PC-3 (cell line): ENCODE data around the gene RNLS. TPM values are rescaled to one million over a fixed set of nuclear protein-coding genes. Genes with fewer than 3 reads are reported as not detected.

Experiments used
- ATAC-seq: fragments of 200-7000 bp; cut with Tn5 transposase; 2 replicates; pipeline ENCODE4 v1.9.1; 2020; ENCODE audit warnings: mild to moderate bottlenecking, moderate library complexity
- BruUV-seq: library from RNA; stranded (reverse); fragments of 400-500 nt; replicated peaks from 2 replicates; lab custom pipeline; 2021; lab: Mats Ljungman, UMichigan
- CTCF ChIA-PET: fragments of 300-600 bp; sonication (Branson Sonifier 250); formaldehyde crosslinking; loops from one replicate; lab custom pipeline; 2022; ENCODE audit warnings: antibody characterized with exemption; lab: Charles Lee
- POLR2A ChIA-PET: fragments of 300-600 bp; sonication (Branson Sonifier 250); formaldehyde crosslinking; loops from one replicate; lab custom pipeline; 2022; ENCODE audit warnings: antibody characterized with exemption; ENCODE audit not compliant: unreplicated experiment; lab: Charles Lee
- DNase-seq: peaks from one replicate; pipeline ENCODE4 v3.0.0-alpha.2; 2015
- H2AFZ ChIP-seq: fragments of 300-600 bp; sonication (generic); 2 replicates; pipeline ENCODE4 v1.6.0; 2016; ENCODE audit warnings: antibody characterized with exemption, low read length
- H3F3A ChIP-seq: fragments of 300-600 bp; sonication (generic); one replicate; pipeline ENCODE4 v1.6.0; 2017; ENCODE audit warnings: antibody characterized with exemption, low read length, control low read depth, mild to moderate bottlenecking; ENCODE audit not compliant: unreplicated experiment
- H3K27ac ChIP-seq: fragments of 300-600 bp; sonication (generic); 2 replicates; pipeline ENCODE4 v1.5.1; 2016; ENCODE audit warnings: mild to moderate bottlenecking, low read length
- H3K27me3 ChIP-seq: fragments of 300-600 bp; sonication (generic); 2 replicates; pipeline ENCODE4 v1.6.1; 2016; ENCODE audit warnings: low read length, mixed read lengths
- H3K36me3 ChIP-seq: fragments of 300-600 bp; sonication (generic); 2 replicates; pipeline ENCODE4 v1.6.1; 2016; ENCODE audit warnings: low read depth, mixed run types, low read length, mixed read lengths
- H3K4me1 ChIP-seq: fragments of 300-600 bp; sonication (generic); 2 replicates; pipeline ENCODE4 v1.5.1; 2016; ENCODE audit warnings: low read length; ENCODE audit not compliant: insufficient read depth
- H3K4me2 ChIP-seq: fragments of 300-600 bp; sonication (generic); 2 replicates; pipeline ENCODE4 v1.6.0; 2016; ENCODE audit warnings: low read length
- H3K4me3 ChIP-seq: fragments of 300-600 bp; sonication (generic); 2 replicates; pipeline ENCODE4 v1.5.1; 2016; ENCODE audit warnings: mild to moderate bottlenecking, low read length, mixed read lengths
- H3K79me2 ChIP-seq: fragments of 300-600 bp; sonication (generic); 2 replicates; pipeline ENCODE4 v1.6.1; 2017; ENCODE audit warnings: low read length, mixed read lengths
- H3K9ac ChIP-seq: fragments of 300-600 bp; sonication (generic); 2 replicates; pipeline ENCODE4 v1.6.0; 2016; ENCODE audit warnings: mild to moderate bottlenecking, low read length
- H3K9me2 ChIP-seq: fragments of 300-600 bp; sonication (generic); replicated peaks from 2 replicates; pipeline ENCODE4 v1.6.1; 2016; ENCODE audit warnings: mixed run types, low read length, mixed read lengths
- H3K9me3 ChIP-seq: fragments of 300-600 bp; sonication (generic); 2 replicates; pipeline ENCODE4 v1.6.1; 2016; ENCODE audit warnings: low read length, mixed read lengths
- H4K20me1 ChIP-seq: fragments of 300-600 bp; sonication (generic); 2 replicates; pipeline ENCODE4 v1.6.1; 2016; ENCODE audit warnings: low read length, mixed read lengths
- CTCF ChIP-seq: fragments of 300-600 bp; sonication (generic); conservative IDR thresholded peaks from 2 replicates; pipeline ENCODE4 v1.5.1; 2017; ENCODE audit warnings: antibody characterized with exemption, low read depth, mild to moderate bottlenecking, low read length
- EZH2 ChIP-seq: fragments of 300-600 bp; sonication (generic); IDR thresholded peaks from one replicate; pipeline ENCODE4 v1.6.1; 2017; ENCODE audit warnings: antibody characterized with exemption, mild to moderate bottlenecking, low read length; ENCODE audit not compliant: unreplicated experiment
- EZH2phosphoT487 ChIP-seq: fragments of 300-600 bp; sonication (generic); IDR thresholded peaks from 2 replicates; pipeline ENCODE4 v1.6.1; 2018; ENCODE audit warnings: mild to moderate bottlenecking, antibody characterized with exemption, low read length, borderline replicate concordance
- intact Hi-C: fragments of 100-400 bp; cut with micrococcal nuclease; formaldehyde crosslinking; loops from 2 replicates; pipeline ENCODE4 v1.9.0; 2023
- total RNA-seq: library from RNA; depleted of rRNA; stranded (reverse); fragments of >200 nt; gene quantifications from 2 replicates; pipeline ENCODE4 v1.2.3, GENCODE V29; 2014

Gene RNLS
- total RNA-seq, 1 experiment from 2014 or later = not detected

GRCh38 chr10:88565072-88565471, 18.0 kb downstream of the RNLS start:
- CTCF ChIA-PET = no interaction called here
- TF ChIP-seq EZH2phosphoT487 = no peak
- no peak for TF ChIP-seq EZH2
- TF ChIP-seq CTCF = no peak
- no peaks in the 10 kb centered on the region for H3F3A ChIP-seq
- no peaks in the 10 kb centered on the region for H3K9me3 ChIP-seq
- BruUV-seq = no TSS peak
- no peaks in the 10 kb centered on the region for H4K20me1 ChIP-seq
- H3K9ac ChIP-seq = no peak overlapping the region
- DNase-seq (no peak), ATAC-seq (no peak)
- no peaks in the 10 kb centered on the region for H3K27me3 ChIP-seq
- no peak overlapping the region for H3K27ac ChIP-seq
- no peak overlapping the region for H2AFZ ChIP-seq
- H3K4me2 ChIP-seq = no peak overlapping the region
- intact Hi-C loops = no loop called here
- H3K4me1 ChIP-seq = no peaks in the 10 kb centered on the region
- H3K9me2 ChIP-seq = no peaks in the 10 kb centered on the region
- H3K4me3 ChIP-seq = no peak overlapping the region
- H3K36me3 ChIP-seq = no peaks in the 10 kb centered on the region
- POLR2A ChIA-PET = no interaction called here
- H3K79me2 ChIP-seq = no peaks in the 10 kb centered on the region

- no peak for ATAC-seq
- intact Hi-C loops = no loop called here
- no peak overlapping the region for H3K27ac ChIP-seq
Observed at GRCh38 chr10:88562152-88562551, 21.0 kb downstream of the RNLS start.

GRCh38 chr10:88557658-88558057, 25.5 kb downstream of the RNLS start:
- intact Hi-C loops = no loop called here
- no peak overlapping the region for H2AFZ ChIP-seq
- TF ChIP-seq EZH2phosphoT487 (no peak), CTCF (no peak), EZH2 (no peak)
- no peaks in the 10 kb centered on the region for H3F3A ChIP-seq
- H3K9me2 ChIP-seq = no peaks in the 10 kb centered on the region
- no peak overlapping the region for H3K4me2 ChIP-seq
- POLR2A ChIA-PET = no interaction called here
- BruUV-seq = no TSS peak
- no peaks in the 10 kb centered on the region for H3K4me1 ChIP-seq
- no peak overlapping the region for H3K9ac ChIP-seq
- H3K36me3 ChIP-seq = no peaks in the 10 kb centered on the region
- H3K27me3 ChIP-seq = no peaks in the 10 kb centered on the region
- DNase-seq (no peak), ATAC-seq (no peak)
- no peak overlapping the region for H3K4me3 ChIP-seq
- no peak overlapping the region for H3K27ac ChIP-seq
- CTCF ChIA-PET = no interaction called here
- H3K9me3 ChIP-seq = no peaks in the 10 kb centered on the region
- no peaks in the 10 kb centered on the region for H4K20me1 ChIP-seq
- no peaks in the 10 kb centered on the region for H3K79me2 ChIP-seq

More at GRCh38 chr10:88562152-88562551, 21.0 kb downstream of the RNLS start:
- Histone ChIP-seq H3K9me3 (no peaks in the 10 kb centered on the region), H2AFZ (no peak overlapping the region), H3F3A (no peaks in the 10 kb centered on the region), H3K4me1 (no peaks in the 10 kb centered on the region), H3K79me2 (no peaks in the 10 kb centered on the region), H3K36me3 (no peaks in the 10 kb centered on the region), H3K9me2 (no peaks in the 10 kb centered on the region), H3K4me2 (no peak overlapping the region), H3K4me3 (no peak overlapping the region), H3K9ac (no peak overlapping the region), H3K27me3 (no peaks in the 10 kb centered on the region), H4K20me1 (no peaks in the 10 kb centered on the region)
- POLR2A ChIA-PET = no interaction called here
- no peak for DNase-seq
- TF ChIP-seq CTCF (no peak), EZH2 (no peak), EZH2phosphoT487 (no peak)
- CTCF ChIA-PET = no interaction called here
- no TSS peak for BruUV-seq
